ENCODE measurements around the gene UBA3.

DNA sequence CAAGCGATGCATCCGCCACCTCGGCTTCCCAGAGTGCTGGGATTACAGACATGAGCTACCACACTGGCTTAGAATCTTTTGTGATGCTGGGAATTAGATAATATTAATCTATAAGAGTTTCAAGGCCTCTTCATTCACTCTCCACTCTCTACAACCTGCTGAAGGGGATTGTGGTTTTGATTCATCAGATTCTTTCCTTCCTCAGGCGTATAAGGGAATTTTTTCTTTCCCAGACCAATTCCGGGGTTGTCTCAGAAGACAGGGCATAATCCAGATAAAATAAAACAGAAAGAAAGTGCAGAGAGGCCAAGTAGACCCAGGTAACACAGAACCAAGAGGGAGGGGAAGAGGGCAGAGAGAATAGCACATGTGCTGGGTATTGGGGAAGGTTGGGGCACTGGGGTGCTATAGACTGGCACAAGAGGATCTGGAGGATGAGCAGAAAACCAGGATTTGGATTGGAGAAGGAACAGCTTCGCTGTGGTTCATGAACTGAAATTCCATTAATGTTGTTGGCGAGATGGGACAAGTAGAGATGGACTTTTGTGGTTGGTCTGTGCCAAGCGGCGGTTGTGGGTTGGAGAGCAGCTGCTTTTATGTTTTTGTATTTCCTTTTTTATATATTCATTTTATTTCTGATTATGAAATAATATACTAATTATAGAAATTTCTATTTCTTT is 17.4 kb upstream of the UBA3 start:
- TF ChIP-seq, protein P1, sequence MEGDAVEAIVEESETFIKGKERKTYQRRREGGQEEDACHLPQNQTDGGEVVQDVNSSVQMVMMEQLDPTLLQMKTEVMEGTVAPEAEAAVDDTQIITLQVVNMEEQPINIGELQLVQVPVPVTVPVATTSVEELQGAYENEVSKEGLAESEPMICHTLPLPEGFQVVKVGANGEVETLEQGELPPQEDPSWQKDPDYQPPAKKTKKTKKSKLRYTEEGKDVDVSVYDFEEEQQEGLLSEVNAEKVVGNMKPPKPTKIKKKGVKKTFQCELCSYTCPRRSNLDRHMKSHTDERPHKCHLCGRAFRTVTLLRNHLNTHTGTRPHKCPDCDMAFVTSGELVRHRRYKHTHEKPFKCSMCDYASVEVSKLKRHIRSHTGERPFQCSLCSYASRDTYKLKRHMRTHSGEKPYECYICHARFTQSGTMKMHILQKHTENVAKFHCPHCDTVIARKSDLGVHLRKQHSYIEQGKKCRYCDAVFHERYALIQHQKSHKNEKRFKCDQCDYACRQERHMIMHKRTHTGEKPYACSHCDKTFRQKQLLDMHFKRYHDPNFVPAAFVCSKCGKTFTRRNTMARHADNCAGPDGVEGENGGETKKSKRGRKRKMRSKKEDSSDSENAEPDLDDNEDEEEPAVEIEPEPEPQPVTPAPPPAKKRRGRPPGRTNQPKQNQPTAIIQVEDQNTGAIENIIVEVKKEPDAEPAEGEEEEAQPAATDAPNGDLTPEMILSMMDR (IDR thresholded peaks at IDR 0.05), result no peak
- TF ChIP-seq ZFX (IDR thresholded peaks at IDR 0.05; ENCODE audit: borderline replicate concordance), result no peak
